Pons (tissue), 1 donor: ENCODE data around the gene KIAA0825.
"Not testable (repeated sequence)": the region's sequence is repeated elsewhere in the genome, so short reads cannot be mapped to it uniquely, and the experiment has no call there.

Experiments
- DNase-seq: peaks from one replicate; pipeline ENCODE4 v3.0.0-alpha.2; 2016; ENCODE audit warnings: low spot score

The KIAA0825 gene

GRCh38 chr5:94573349-94573748 lies 45.1 kb downstream of the KIAA0825 start:
- not testable (repeated sequence) for DNase-seq

GRCh38 chr5:94571415-94571814 lies 47.0 kb downstream of the KIAA0825 start:
- DNase-seq: no peak

GRCh38 chr5:94564812-94565211 lies 53.6 kb downstream of the KIAA0825 start:
- DNase-seq: no peak

- DNase-seq: no peak
Measured at GRCh38 chr5:94562327-94562971, 56.0 kb downstream of the KIAA0825 start.

- no peak for DNase-seq
Measured at GRCh38 chr5:94558028-94558427, 60.4 kb downstream of the KIAA0825 start.

GRCh38 chr5:94551858-94552257 lies 66.5 kb downstream of the KIAA0825 start:
- DNase-seq: no peak

- peak; percentile 54 for DNase-seq
Measured at GRCh38 chr5:94545870-94546625, 72.4 kb downstream of the KIAA0825 start.

GRCh38 chr5:94544875-94545547 lies 73.4 kb downstream of the KIAA0825 start:
- no peak for DNase-seq

- peak; percentile 79 for DNase-seq
Measured at GRCh38 chr5:94544031-94544650, 74.3 kb downstream of the KIAA0825 start.

- DNase-seq: no peak
Measured at GRCh38 chr5:94540856-94541494, 77.4 kb downstream of the KIAA0825 start.

- no peak for DNase-seq
Measured at GRCh38 chr5:94538260-94538659, 80.1 kb downstream of the KIAA0825 start.

- DNase-seq: no peak
Measured at GRCh38 chr5:94526706-94527105, 91.7 kb downstream of the KIAA0825 start.

- DNase-seq: peak; percentile 49
Measured at GRCh38 chr5:94524841-94525697, 93.3 kb downstream of the KIAA0825 start.

- no peak for DNase-seq
Measured at GRCh38 chr5:94523018-94523417, 95.4 kb downstream of the KIAA0825 start.

- no peak for DNase-seq
Measured at GRCh38 chr5:94522117-94522516, 96.3 kb downstream of the KIAA0825 start.

GRCh38 chr5:94517490-94518488 lies 100.6 kb downstream of the KIAA0825 start:
- DNase-seq: no peak

GRCh38 chr5:94516148-94516547 lies 102.3 kb downstream of the KIAA0825 start:
- DNase-seq: no peak

- DNase-seq: no peak
Measured at GRCh38 chr5:94508461-94509148, 109.8 kb downstream of the KIAA0825 start.
